ENCODE results near the gene MTA3. TPM values are rescaled to one million over a fixed set of nuclear protein-coding genes. Genes with fewer than 3 reads are reported as not detected.
"Not testable (repeated sequence)": the region's sequence is repeated elsewhere in the genome, so short reads cannot be mapped to it uniquely, and the experiment has no call there.

MTA3 gene
- total and polyA plus RNA-seq, 8 donors = 23.9 to 82.8 (median 70.6) TPM

- Histone ChIP-seq H3K36me3 (no peaks in the 10 kb centered on the region), H3K27ac (no peak overlapping the region), H3K27me3 (no peaks in the 10 kb centered on the region), H3K9me3 (no peaks in the 10 kb centered on the region), H3K4me3 (no peak overlapping the region), H3K4me1 (no peaks in the 10 kb centered on the region)
- intact Hi-C loops (cut with DNase I) = no loop called here
- TF ChIP-seq CTCF (IDR thresholded peaks at IDR 0.05) = no peak
- no peak for DNase-seq
- ATAC-seq = no peak
Measured at GRCh38 chr2:42622943-42623676, 54.7 kb downstream of the MTA3 start.

GRCh38 chr2:42624047-42624446, 55.6 kb downstream of the MTA3 start:
- Histone ChIP-seq H3K4me3 (no peak overlapping the region), H3K36me3 (no peaks in the 10 kb centered on the region), H3K27me3 (no peaks in the 10 kb centered on the region), H3K4me1 (no peaks in the 10 kb centered on the region), H3K27ac (no peak overlapping the region), H3K9me3 (no peaks in the 10 kb centered on the region)
- ATAC-seq = no peak
- intact Hi-C loops (cut with DNase I) = no loop called here
- no peak for DNase-seq
- no peak for TF ChIP-seq CTCF (IDR thresholded peaks at IDR 0.05)

- intact Hi-C loops (cut with DNase I); H3K4me1 ChIP-seq: not testable (repeated sequence)
Measured at GRCh38 chr2:42628024-42628423, 59.6 kb downstream of the MTA3 start.

GRCh38 chr2:42636934-42637333, 68.5 kb downstream of the MTA3 start:
- no peak for ATAC-seq
- no peak for DNase-seq
- intact Hi-C loops (cut with DNase I) = no loop called here

More at GRCh38 chr2:42628024-42628423, 59.6 kb downstream of the MTA3 start:
- not testable (repeated sequence) for H3K36me3 ChIP-seq, H3K9me3 ChIP-seq, DNase-seq, H3K27me3 ChIP-seq, H3K27ac ChIP-seq, H3K4me3 ChIP-seq, ATAC-seq

GRCh38 chr2:42638080-42638784, 69.8 kb downstream of the MTA3 start:
- H3K4me1 ChIP-seq = no peaks in the 10 kb centered on the region
- intact Hi-C loops (cut with DNase I) = no loop called here

More at GRCh38 chr2:42636934-42637333, 68.5 kb downstream of the MTA3 start:
- TF ChIP-seq CTCF (IDR thresholded peaks at IDR 0.05) = no peak
- no peak overlapping the region for H3K27ac ChIP-seq
- no peak overlapping the region for H3K4me3 ChIP-seq
- no peaks in the 10 kb centered on the region for H3K9me3 ChIP-seq
- no peaks in the 10 kb centered on the region for H3K36me3 ChIP-seq
- H3K4me1 ChIP-seq = no peaks in the 10 kb centered on the region
- H3K27me3 ChIP-seq = no peaks in the 10 kb centered on the region

More at GRCh38 chr2:42638080-42638784, 69.8 kb downstream of the MTA3 start:
- Histone ChIP-seq H3K4me3 (no peak overlapping the region), H3K36me3 (no peaks in the 10 kb centered on the region), H3K27ac (no peak overlapping the region), H3K9me3 (no peaks in the 10 kb centered on the region), H3K27me3 (no peaks in the 10 kb centered on the region)
- ATAC-seq (no peak), DNase-seq (no peak)
- no peak for TF ChIP-seq CTCF (IDR thresholded peaks at IDR 0.05)
